SK-N-SH (cell line): Measurements from ENCODE around the gene ABCC12. TPM values are rescaled to one million over a fixed set of nuclear protein-coding genes. Genes with fewer than 3 reads are reported as not detected.

ENCODE experiments used
- CTCF ChIA-PET: fragments of 300-600, 350-600 bp; formaldehyde crosslinking; extraction: SDS; loops from one replicate; lab custom pipeline; 2021; lab: Yijun Ruan, JAX
- POLR2A ChIA-PET: fragments of 350-600 bp; sonication (Branson Sonifier 250); formaldehyde crosslinking; extraction: SDS; loops from one replicate; lab custom pipeline; 2020; ENCODE audit warnings: antibody characterized with exemption, inconsistent platforms; lab: Yijun Ruan, JAX
- DNase-seq: peaks from one replicate; pipeline ENCODE4 v3.0.0; 2012
- H2AFZ ChIP-seq: fragments of 200-600 bp; sonication (generic); 2 replicates; pipeline ENCODE4 v1.8.1; 2016; ENCODE audit warnings: antibody characterized with exemption, mild to moderate bottlenecking, low read depth
- H3F3A ChIP-seq: fragments of 200-600 bp; sonication (generic); replicated peaks from 2 replicates; pipeline ENCODE3; 2016; ENCODE audit warnings: antibody characterized with exemption, mild to moderate bottlenecking; ENCODE audit not compliant: insufficient read depth
- H3K27ac ChIP-seq, 2 experiments: fragments of 200-500 bp in 1 of 2; fragments of 200-600 bp in 1 of 2; sonication (Bioruptor generic) in 1 of 2; sonication (generic), shearing (Covaris generic) in 1 of 2; 2 replicates each; pipeline versions ENCODE4 v1.5.1 to v1.6.1; 2014 to 2016; ENCODE audit warnings: low read depth in 2 of 2, inconsistent platforms in 1 of 2, low read length in 1 of 2, mild to moderate bottlenecking in 1 of 2, mixed read lengths in 1 of 2
- H3K27me3 ChIP-seq: fragments of 200-600 bp; sonication (generic), shearing (Covaris generic); 2 replicates; pipeline ENCODE4 v1.6.1; 2016; ENCODE audit warnings: mixed run types; ENCODE audit not compliant: insufficient read depth
- H3K36me3 ChIP-seq, 2 experiments: fragments of 200-500 bp in 1 of 2; fragments of 200-600 bp in 1 of 2; sonication (Bioruptor generic) in 1 of 2; sonication (generic) in 1 of 2; replicated peaks in 1 of 2; 2 replicates each; pipeline versions ENCODE3 to v1.5.1; 2014 to 2016; ENCODE audit warnings: low read length in 1 of 2, mild to moderate bottlenecking in 1 of 2; ENCODE audit not compliant: insufficient read depth in 2 of 2, control insufficient read depth in 1 of 2
- H3K4me1 ChIP-seq, 2 experiments: fragments of 200-500 bp in 1 of 2; fragments of 200-600 bp in 1 of 2; sonication (Bioruptor generic) in 1 of 2; sonication (generic), shearing (Covaris generic) in 1 of 2; 2 replicates each; pipeline versions ENCODE4 v1.5.1 to v1.6.1; 2014 to 2016; ENCODE audit warnings: low read depth in 1 of 2, low read length in 1 of 2, mixed run types in 1 of 2; ENCODE audit not compliant: insufficient read depth in 2 of 2, control insufficient read depth in 1 of 2
- H3K4me2 ChIP-seq: fragments of 200-600 bp; sonication (generic), shearing (Covaris generic); 2 replicates; pipeline ENCODE4 v1.6.1; 2017; ENCODE audit warnings: mixed run types
- H3K4me3 ChIP-seq, 2 experiments: fragments of 200-500 bp in 1 of 2; fragments of 200-600 bp in 1 of 2; sonication (Bioruptor generic) in 1 of 2; sonication (generic), shearing (Covaris generic) in 1 of 2; 2 replicates each; pipeline versions ENCODE4 v1.5.1 to v1.8.1; 2014 to 2016; ENCODE audit warnings: low read depth in 2 of 2, inconsistent platforms in 1 of 2, low read length in 1 of 2, mild to moderate bottlenecking in 1 of 2, mixed read lengths in 1 of 2, moderate library complexity in 1 of 2
- H3K79me2 ChIP-seq: fragments of 200-600 bp; sonication (generic); 2 replicates; pipeline ENCODE4 v1.8.1; 2017; ENCODE audit warnings: mild to moderate bottlenecking; ENCODE audit not compliant: insufficient read depth
- H3K9ac ChIP-seq: fragments of 200-600 bp; sonication (generic); 2 replicates; pipeline ENCODE4 v1.6.1; 2017; ENCODE audit warnings: mixed run types
- H3K9me2 ChIP-seq: fragments of 200-600 bp; sonication (generic); 2 replicates; pipeline ENCODE4 v1.6.1; 2017; ENCODE audit warnings: mixed run types
- H3K9me3 ChIP-seq: fragments of 200-600 bp; sonication (generic); 2 replicates; pipeline ENCODE4 v1.6.1; 2017; ENCODE audit warnings: mixed run types, mild to moderate bottlenecking, moderate library complexity
- H4K20me1 ChIP-seq: fragments of 200-600 bp; sonication (generic); 2 replicates; pipeline ENCODE4 v1.6.1; 2017; ENCODE audit warnings: mild to moderate bottlenecking, mixed run types; ENCODE audit not compliant: insufficient read depth
- CHD2 ChIP-seq: fragments of 150-350 bp; IDR thresholded peaks from 2 replicates; pipeline ENCODE4 v1.6.1; 2018; ENCODE audit warnings: low read length; ENCODE audit not compliant: partially characterized antibody
- ELF1 ChIP-seq: IDR thresholded peaks from 2 replicates; pipeline ENCODE4 v1.4.0; 2012
- EP300 ChIP-seq, 2 experiments: IDR thresholded peaks; 2 replicates each; pipeline versions ENCODE4 v1.4.0 to v1.6.1; 2012; ENCODE audit warnings: borderline replicate concordance in 1 of 2, low read depth in 1 of 2, low read length in 1 of 2
- FOXJ3 ChIP-seq: sonication (generic); formaldehyde crosslinking; IDR thresholded peaks from 2 replicates; pipeline ENCODE4 v1.5.1; 2020; ENCODE audit warnings: mild to moderate bottlenecking, missing genetic modification reagents
- GABPA ChIP-seq: IDR thresholded peaks from 2 replicates; pipeline ENCODE4 v1.4.0; 2012; ENCODE audit warnings: low read depth, mild to moderate bottlenecking
- GATA2 ChIP-seq: sonication (generic); formaldehyde crosslinking; IDR thresholded peaks from 2 replicates; pipeline ENCODE4 v1.5.0; 2020; ENCODE audit warnings: mild to moderate bottlenecking, missing genetic modification reagents
- JUND ChIP-seq: IDR thresholded peaks from 2 replicates; pipeline ENCODE4 v1.4.0; 2012
- MXI1 ChIP-seq: IDR thresholded peaks from 2 replicates; pipeline ENCODE4 v1.6.1; 2012; ENCODE audit warnings: mild to moderate bottlenecking, low read depth, low read length, improper control_type of control experiment
- NFIC ChIP-seq: IDR thresholded peaks from 2 replicates; pipeline ENCODE4 v1.4.0; 2012; ENCODE audit warnings: borderline replicate concordance
- NRF1 ChIP-seq: IDR thresholded peaks from 2 replicates; pipeline ENCODE4 v1.6.1; 2012; ENCODE audit warnings: low read depth, mild to moderate bottlenecking, low read length
- PBX3 ChIP-seq: IDR thresholded peaks from 2 replicates; pipeline ENCODE4; 2012
- POLR2AphosphoS5 ChIP-seq: IDR thresholded peaks from 2 replicates; pipeline ENCODE4 v1.6.1; 2012; ENCODE audit warnings: low read depth, low read length
- RAD21 ChIP-seq: IDR thresholded peaks from 2 replicates; pipeline ENCODE4 v1.6.1; 2012; ENCODE audit warnings: mild to moderate bottlenecking, low read length
- RCOR1 ChIP-seq: fragments of 150-350 bp; IDR thresholded peaks from 2 replicates; pipeline ENCODE4 v1.6.1; 2017; ENCODE audit warnings: antibody characterized with exemption, low read length
- RFX5 ChIP-seq: IDR thresholded peaks from 2 replicates; pipeline ENCODE4 v1.6.1; 2012; ENCODE audit warnings: mild to moderate bottlenecking, improper control_type of control experiment, low read length
- RXRA ChIP-seq: IDR thresholded peaks from 2 replicates; pipeline ENCODE4 v1.4.0; 2012; ENCODE audit warnings: low read depth, mild to moderate bottlenecking, borderline replicate concordance
- TAF1 ChIP-seq: IDR thresholded peaks from 2 replicates; pipeline ENCODE4 v1.6.1; 2012; ENCODE audit warnings: low read depth, mild to moderate bottlenecking, low read length, moderate library complexity, borderline replicate concordance
- TCF12 ChIP-seq: IDR thresholded peaks from 2 replicates; pipeline ENCODE4 v1.4.0; 2012
- USF2 ChIP-seq: fragments of 150-350 bp; IDR thresholded peaks from 2 replicates; pipeline ENCODE4 v1.6.1; 2017; ENCODE audit warnings: antibody characterized with exemption, low read length, low read depth, borderline replicate concordance
- ZBTB33 ChIP-seq: IDR thresholded peaks from 2 replicates; pipeline ENCODE4 v1.4.0; 2012; ENCODE audit warnings: low read depth, borderline replicate concordance
- WGBS: methylation state at CpG from one replicate; pipeline ENCODE4 v1.1.6; 2017; ENCODE audit warnings: low lambda C conversion rate; 5-methylcytosine and 5-hydroxymethylcytosine counted together
- polyA plus RNA-seq, 3 experiments: library from polyadenylated mRNA; depleted of rRNA; stranded (reverse); fragments of >200 nt; gene quantifications; 2 replicates each; pipeline ENCODE4 v1.2.3, GENCODE V29; 2012
- TF ChIP-seq, protein P1 (sequence below): fragments of 150-350 bp; IDR thresholded peaks from 2 replicates; pipeline ENCODE4 v1.6.1; 2016; ENCODE audit warnings: mild to moderate bottlenecking, low read depth, low read length
- TF ChIP-seq, protein P2 (sequence below): IDR thresholded peaks from 2 replicates; pipeline ENCODE4 v1.4.0; 2012; ENCODE audit warnings: low read depth, borderline replicate concordance

The ABCC12 gene
- polyA plus RNA-seq, 1 of the 3 experiments (the other 2 are of a cell fraction) = not detected

GRCh38 chr16:48160575-48160974 lies 4.8 kb upstream of the ABCC12 start:
- 95% methylated on average over 6 of the region's 6 CpGs for WGBS
- no peaks in the 10 kb centered on the region for H3K79me2 ChIP-seq
- H3K36me3 ChIP-seq = no peaks in the 10 kb centered on the region
- TF ChIP-seq TCF12 (no peak), RAD21 (no peak), NRF1 (no peak), RCOR1 (no peak), EP300 (IDR thresholded peaks at IDR 0.05; ENCODE audit: borderline replicate concordance in 1 of 2, low read depth in 1 of 2, low read length in 1 of 2) (no peak), FOXJ3 (no peak), TAF1 (no peak)
- TF ChIP-seq, protein P1, sequence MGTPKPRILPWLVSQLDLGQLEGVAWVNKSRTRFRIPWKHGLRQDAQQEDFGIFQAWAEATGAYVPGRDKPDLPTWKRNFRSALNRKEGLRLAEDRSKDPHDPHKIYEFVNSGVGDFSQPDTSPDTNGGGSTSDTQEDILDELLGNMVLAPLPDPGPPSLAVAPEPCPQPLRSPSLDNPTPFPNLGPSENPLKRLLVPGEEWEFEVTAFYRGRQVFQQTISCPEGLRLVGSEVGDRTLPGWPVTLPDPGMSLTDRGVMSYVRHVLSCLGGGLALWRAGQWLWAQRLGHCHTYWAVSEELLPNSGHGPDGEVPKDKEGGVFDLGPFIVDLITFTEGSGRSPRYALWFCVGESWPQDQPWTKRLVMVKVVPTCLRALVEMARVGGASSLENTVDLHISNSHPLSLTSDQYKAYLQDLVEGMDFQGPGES = no peak
- H3K9me3 ChIP-seq = no peaks in the 10 kb centered on the region
- H4K20me1 ChIP-seq = no peaks in the 10 kb centered on the region
- H3K4me1 ChIP-seq = peaks cover 4 to 14% of the 10 kb centered on the region in 2 experiments; a peak in 1 of 4 replicates
- H2AFZ ChIP-seq = no peak overlapping the region
- H3K9ac ChIP-seq = no peak overlapping the region
- no peak overlapping the region for H3K27ac ChIP-seq
- H3K4me3 ChIP-seq = no peak overlapping the region
- DNase-seq = no peak
- H3F3A ChIP-seq = peaks cover 5% of the 10 kb centered on the region
- no peaks in the 10 kb centered on the region for H3K27me3 ChIP-seq
- CTCF ChIA-PET = interaction anchor here (0.8 to 12.0 kb wide), 5 partner anchors 10 to 1307 kb away, joined by 3 to 152 read pairs (median 3); partner anchors contain the start of gene NETO2
- H3K4me2 ChIP-seq = no peak overlapping the region
- no peaks in the 10 kb centered on the region for H3K9me2 ChIP-seq
- POLR2A ChIA-PET = no interaction called here

DNA sequence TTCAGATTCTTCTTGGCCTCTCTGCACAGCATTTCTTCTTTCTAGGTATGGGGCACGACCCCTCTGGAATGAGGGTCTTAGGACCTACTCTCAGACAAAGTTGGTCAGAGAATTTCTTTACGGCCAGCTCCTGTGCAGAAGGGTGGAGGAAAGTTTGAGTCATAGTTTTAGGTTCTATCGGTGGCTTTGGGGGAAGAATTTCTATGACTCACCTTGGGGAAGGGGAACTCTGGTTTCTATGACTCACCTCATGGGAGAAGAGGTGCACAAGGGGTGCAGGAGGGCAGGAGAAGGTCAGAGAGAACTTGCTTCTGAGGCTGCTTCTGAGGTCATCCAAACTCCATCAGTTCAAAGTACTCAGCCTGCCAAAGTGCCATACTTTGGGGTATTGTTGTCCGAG lies 2.5 kb upstream of the ABCC12 start:
- CTCF ChIA-PET = interaction anchor here (1.0 to 12.0 kb wide), 7 partner anchors 8 to 1210 kb away, joined by 3 to 152 read pairs (median 4); partner anchors contain the start of gene NETO2
- H3K4me3 ChIP-seq = no peak overlapping the region
- 26% methylated on average over 4 of the region's 4 CpGs for WGBS
- no peaks in the 10 kb centered on the region for H3K9me2 ChIP-seq
- peaks cover 0 to 14% of the 10 kb centered on the region in 2 experiments; a peak in 1 of 4 replicates for H3K4me1 ChIP-seq
- H3K4me2 ChIP-seq = 0 out of 2 replicates have a peak overlapping the region, but pooled peaks have one; percentile 5
- H3K27me3 ChIP-seq = no peaks in the 10 kb centered on the region
- no peaks in the 10 kb centered on the region for H3K36me3 ChIP-seq
- H3K9ac ChIP-seq = no peak overlapping the region
- H2AFZ ChIP-seq = peak overlapping the region; percentile 37; the same call in 1 of the 2 replicates
- no peak for DNase-seq
- H3K9me3 ChIP-seq = no peaks in the 10 kb centered on the region
- peak overlapping the region in 1 of 2 experiments; percentile 70; a peak in 2 of 4 replicates for H3K27ac ChIP-seq
- no peaks in the 10 kb centered on the region for H4K20me1 ChIP-seq
- no peaks in the 10 kb centered on the region for H3K79me2 ChIP-seq
- POLR2A ChIA-PET = no interaction called here
- H3F3A ChIP-seq = peaks cover 5% of the 10 kb centered on the region
- peak; percentile 7; the same call in 1 of the 2 replicates for TF ChIP-seq PBX3
- TF ChIP-seq GATA2 = no peak
- no peak for TF ChIP-seq NRF1
- TF ChIP-seq RAD21 = no peak
- TF ChIP-seq POLR2AphosphoS5 = no peak
- TF ChIP-seq EP300 (IDR thresholded peaks at IDR 0.05; ENCODE audit: borderline replicate concordance in 1 of 2, low read depth in 1 of 2, low read length in 1 of 2) = peak in 1 of 2 experiments; percentile 68; a peak in 1 of 4 replicates
- no peak for TF ChIP-seq GABPA
- no peak for TF ChIP-seq CHD2
- no peak for TF ChIP-seq RFX5
- TF ChIP-seq, protein P2, sequence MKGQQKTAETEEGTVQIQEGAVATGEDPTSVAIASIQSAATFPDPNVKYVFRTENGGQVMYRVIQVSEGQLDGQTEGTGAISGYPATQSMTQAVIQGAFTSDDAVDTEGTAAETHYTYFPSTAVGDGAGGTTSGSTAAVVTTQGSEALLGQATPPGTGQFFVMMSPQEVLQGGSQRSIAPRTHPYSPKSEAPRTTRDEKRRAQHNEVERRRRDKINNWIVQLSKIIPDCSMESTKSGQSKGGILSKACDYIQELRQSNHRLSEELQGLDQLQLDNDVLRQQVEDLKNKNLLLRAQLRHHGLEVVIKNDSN = no peak
- no peak for TF ChIP-seq USF2
- TF ChIP-seq RXRA = peak; percentile 98
- TF ChIP-seq ELF1 = no peak
- TF ChIP-seq NFIC = peak; percentile 36; the same call in 1 of the 2 replicates
- TF ChIP-seq ZBTB33 = no peak
- no peak for TF ChIP-seq MXI1
- peak; percentile 80 for TF ChIP-seq JUND
